GM12878 (cell line): ENCODE measurements around the gene SACM1L. TPM values are rescaled to one million over a fixed set of nuclear protein-coding genes. Genes with fewer than 3 reads are reported as not detected.

ENCODE experiments used
- ATAC-seq: fragments of 200-7000 bp; cut with Tn5 transposase; 3 replicates; pipeline ENCODE4 v1.9.1; 2020; ENCODE audit warnings: mild to moderate bottlenecking, moderate library complexity
- BruUV-seq: library from RNA; stranded (reverse); fragments of 400-500 nt; replicated peaks from 2 replicates; lab custom pipeline; 2021; lab: Mats Ljungman, UMichigan
- CTCF ChIA-PET: fragments of 300-600 bp; sonication (Branson Sonifier 250); formaldehyde crosslinking; extraction: SDS; loops from one replicate; lab custom pipeline; 2021; ENCODE audit warnings: inconsistent platforms; lab: Yijun Ruan, JAX
- POLR2A ChIA-PET: fragments of 350-600 bp; formaldehyde crosslinking; extraction: SDS; loops from one replicate; lab custom pipeline; 2021; ENCODE audit warnings: inconsistent platforms; lab: Charles Lee
- RAD21 ChIA-PET: fragments of 300-600 bp; sonication (Branson Sonifier 250); formaldehyde crosslinking; loops from one replicate; lab custom pipeline; 2023; ENCODE audit warnings: antibody characterized with exemption; ENCODE audit not compliant: unreplicated experiment; lab: Charles Lee
- SMC1A ChIA-PET: fragments of 300-600 bp; sonication (Branson Sonifier 250); formaldehyde crosslinking; loops from one replicate; lab custom pipeline; 2023; ENCODE audit not compliant: unreplicated experiment, uncharacterized antibody; lab: Charles Lee
- DNase-seq: peaks from one replicate; pipeline ENCODE4 v3.0.0-alpha.2; 2011; ENCODE audit warnings: low read depth, low spot score
- FAIRE-seq: peaks from 3 replicates; lab custom pipeline; 2011; peaks lifted over from hg19 to GRCh38; lab: Jason Lieb, UNC
- H2AFZ ChIP-seq: 2 replicates; pipeline ENCODE4 v1.6.0; 2011; ENCODE audit warnings: low read depth, low read length, control low read depth; ENCODE audit not compliant: control insufficient read depth
- H3K27ac ChIP-seq: 2 replicates; pipeline ENCODE4 v1.5.1; 2011; ENCODE audit warnings: control low read depth; ENCODE audit not compliant: control insufficient read depth, insufficient read depth
- H3K27me3 ChIP-seq, 2 experiments: replicated peaks in 1 of 2; 2 replicates each; pipeline versions ENCODE4 v1.6.0 to v1.6.1; 2011; ENCODE audit warnings: low read length in 1 of 2; ENCODE audit not compliant: control insufficient read depth in 2 of 2, insufficient read depth in 2 of 2
- H3K36me3 ChIP-seq, 2 experiments: 2 replicates each; pipeline ENCODE4 v1.5.1; 2011; ENCODE audit warnings: low read length in 1 of 2; ENCODE audit not compliant: control insufficient read depth in 2 of 2, insufficient read depth in 2 of 2
- H3K4me1 ChIP-seq: 2 replicates; pipeline ENCODE4 v1.6.1; 2011; ENCODE audit warnings: mild to moderate bottlenecking, low read length, moderate library complexity, mixed read lengths; ENCODE audit not compliant: control insufficient read depth, insufficient read depth
- H3K4me2 ChIP-seq: 2 replicates; pipeline ENCODE4 v1.6.0; 2011; ENCODE audit warnings: control low read depth; ENCODE audit not compliant: control insufficient read depth, insufficient read depth
- H3K4me3 ChIP-seq: fragments of 200-600 bp; sonication (generic); 2 replicates; pipeline ENCODE4 v1.5.1; 2016
- H3K79me2 ChIP-seq: 2 replicates; pipeline ENCODE4 v1.6.0; 2011; ENCODE audit warnings: low read length; ENCODE audit not compliant: control insufficient read depth, insufficient read depth
- H3K9ac ChIP-seq: 2 replicates; pipeline ENCODE4 v1.8.0; 2011; ENCODE audit warnings: low read length, control low read depth, mixed read lengths; ENCODE audit not compliant: control insufficient read depth, insufficient read depth
- H3K9me3 ChIP-seq: replicated peaks from 3 replicates; pipeline ENCODE4 v1.5.1; 2011; ENCODE audit warnings: mild to moderate bottlenecking, low read length; ENCODE audit not compliant: control insufficient read depth, insufficient read depth
- H4K20me1 ChIP-seq: 2 replicates; pipeline ENCODE4 v1.6.0; 2011; ENCODE audit not compliant: control insufficient read depth, insufficient read depth
- CHD1 ChIP-seq: IDR thresholded peaks from 2 replicates; pipeline ENCODE4 v1.6.1; 2012; ENCODE audit warnings: low read depth, low read length, improper control_type of control experiment
- EED ChIP-seq: sonication (generic); IDR thresholded peaks from 2 replicates; pipeline ENCODE4 v1.6.1; 2016; ENCODE audit warnings: antibody characterized with exemption, low read depth
- EGR1 ChIP-seq, 2 experiments: IDR thresholded peaks; 1 replicate in 1 of 2; 2 replicates in 1 of 2; pipeline ENCODE4 v1.6.1; 2011 to 2012; ENCODE audit warnings: low read depth in 2 of 2, low read length in 2 of 2, borderline replicate concordance in 1 of 2, mild to moderate bottlenecking in 1 of 2, moderate library complexity in 1 of 2
- ETV6 ChIP-seq, 2 experiments: fragments of 450-650 bp in 1 of 2; IDR thresholded peaks in 1 of 2; conservative IDR thresholded peaks in 1 of 2; 2 replicates each; pipeline ENCODE4 v1.6.1; 2014; ENCODE audit warnings: antibody characterized with exemption in 1 of 2, borderline replicate concordance in 1 of 2, low read depth in 1 of 2, mild to moderate bottlenecking in 1 of 2, moderate library complexity in 1 of 2
- JUND ChIP-seq: IDR thresholded peaks from 2 replicates; pipeline ENCODE4 v1.6.1; 2012; ENCODE audit warnings: low read depth, mild to moderate bottlenecking, low read length, improper control_type of control experiment, moderate library complexity
- KLF5 ChIP-seq: fragments of 450-650 bp; IDR thresholded peaks from 2 replicates; pipeline ENCODE4 v1.6.1; 2014; ENCODE audit warnings: mild to moderate bottlenecking; ENCODE audit not compliant: partially characterized antibody
- LARP7 ChIP-seq: fragments of 450-650 bp; IDR thresholded peaks from 2 replicates; pipeline ENCODE4 v1.6.1; 2017; ENCODE audit warnings: mild to moderate bottlenecking
- MYB ChIP-seq: fragments of 150-350 bp; IDR thresholded peaks from 2 replicates; pipeline ENCODE4 v1.6.1; 2014; ENCODE audit warnings: mild to moderate bottlenecking, low read depth, low read length, borderline replicate concordance
- POLR2A ChIP-seq: IDR thresholded peaks from 2 replicates; pipeline ENCODE4 v1.6.1; 2011; ENCODE audit warnings: low read depth, mild to moderate bottlenecking, low read length
- SMARCA5 ChIP-seq: fragments of 450-650 bp; IDR thresholded peaks from 2 replicates; pipeline ENCODE4 v1.6.1; 2017; ENCODE audit warnings: mild to moderate bottlenecking
- SPI1 ChIP-seq: IDR thresholded peaks from 2 replicates; pipeline ENCODE4 v1.6.1; 2011; ENCODE audit warnings: low read depth, mild to moderate bottlenecking, low read length, moderate library complexity, borderline replicate concordance; ENCODE audit not compliant: insufficient read depth
- SRF ChIP-seq, 2 experiments: IDR thresholded peaks; 2 replicates each; pipeline ENCODE4 v1.6.1; 2011; ENCODE audit warnings: low read depth in 2 of 2, low read length in 2 of 2, mild to moderate bottlenecking in 1 of 2, moderate library complexity in 1 of 2
- ZNF384 ChIP-seq: IDR thresholded peaks from 2 replicates; pipeline ENCODE4 v1.6.1; 2012; ENCODE audit warnings: low read depth, mild to moderate bottlenecking, low read length, improper control_type of control experiment, borderline replicate concordance
- WGBS: methylation state at CpG from one replicate; pipeline ENCODE4 v1.1.6; 2016; ENCODE audit warnings: low lambda C conversion rate; ENCODE audit not compliant: insufficient replicate concordance, insufficient coverage; ENCODE audit errors: missing lambda C conversion rate; 5-methylcytosine and 5-hydroxymethylcytosine counted together
- in situ Hi-C: fragments of 300-500 bp; cut with MboI; formaldehyde crosslinking; loops from 9 replicates; pipeline ENCODE4 v1.14.3; 2018; ENCODE audit warnings: mixed read lengths
- intact Hi-C: fragments of 100-400 bp; cut with micrococcal nuclease; formaldehyde crosslinking; loops from one replicate; pipeline ENCODE4 v1.14.2; 2022; ENCODE audit not compliant: unreplicated experiment
- polyA plus RNA-seq, 11 experiments: library from polyadenylated mRNA; depleted of rRNA in 4 of 11; unstranded in 6 of 11; stranded (reverse) in 5 of 11; fragments of >200 nt; fragmentation: Nextera tagmentation in 4 of 11; fragmentation: Illumina TruSeq in 1 of 11; extraction: Ambion mirVana in 4 of 11; extraction: Trizol in 1 of 11; gene quantifications; 1 replicate in 1 of 11; 2 replicates in 10 of 11; pipeline versions ENCODE4 v1.2.1 to v1.2.3, GENCODE V29; 2011 to 2016; ENCODE audit warnings: inconsistent platforms in 2 of 11, missing spikeins in 2 of 11, low read depth in 1 of 11
- total RNA-seq, 4 experiments: library from RNA; depleted of rRNA in 3 of 4; stranded (reverse); fragments of >200 nt in 3 of 4; fragmentation: Illumina TruSeq in 1 of 4; extraction: Trizol in 1 of 4; gene quantifications; 2 replicates each; pipeline versions ENCODE4 v1.2.1 to v1.2.3, GENCODE V29; 2013 to 2021
- TF ChIP-seq, protein P1 (sequence below): fragments of 450-650 bp; IDR thresholded peaks from 2 replicates; pipeline ENCODE4 v1.6.1; 2014; ENCODE audit warnings: mild to moderate bottlenecking
- TF ChIP-seq, protein P2 (sequence below): IDR thresholded peaks from 2 replicates; pipeline ENCODE4 v1.6.1; 2011; ENCODE audit warnings: mild to moderate bottlenecking, low read depth, low read length, moderate library complexity; ENCODE audit not compliant: insufficient replicate concordance
- TF ChIP-seq, protein P3 (sequence below), 3 experiments: IDR thresholded peaks in 2 of 3; conservative IDR thresholded peaks in 1 of 3; 2 replicates each; pipeline ENCODE4 v1.5.1; 2011; ENCODE audit warnings: low read depth in 3 of 3, low read length in 3 of 3, mild to moderate bottlenecking in 3 of 3, control low read depth in 2 of 3, moderate library complexity in 2 of 3, inconsistent platforms in 1 of 3, mixed read lengths in 1 of 3; ENCODE audit not compliant: control insufficient read depth in 2 of 3, insufficient read depth in 1 of 3; ENCODE audit errors: extremely low read depth in 1 of 3
- TF ChIP-seq, protein P4 (sequence below): fragments of 450-650 bp; IDR thresholded peaks from 2 replicates; pipeline ENCODE4 v1.6.1; 2017; ENCODE audit warnings: mild to moderate bottlenecking

Gene SACM1L
- total and polyA plus RNA-seq, 10 of the 15 experiments (the other 5 are each of a cell fraction or from before 2014, with no cell fraction given), result 16.5 to 48.3 (median 28.9) TPM

DNA sequence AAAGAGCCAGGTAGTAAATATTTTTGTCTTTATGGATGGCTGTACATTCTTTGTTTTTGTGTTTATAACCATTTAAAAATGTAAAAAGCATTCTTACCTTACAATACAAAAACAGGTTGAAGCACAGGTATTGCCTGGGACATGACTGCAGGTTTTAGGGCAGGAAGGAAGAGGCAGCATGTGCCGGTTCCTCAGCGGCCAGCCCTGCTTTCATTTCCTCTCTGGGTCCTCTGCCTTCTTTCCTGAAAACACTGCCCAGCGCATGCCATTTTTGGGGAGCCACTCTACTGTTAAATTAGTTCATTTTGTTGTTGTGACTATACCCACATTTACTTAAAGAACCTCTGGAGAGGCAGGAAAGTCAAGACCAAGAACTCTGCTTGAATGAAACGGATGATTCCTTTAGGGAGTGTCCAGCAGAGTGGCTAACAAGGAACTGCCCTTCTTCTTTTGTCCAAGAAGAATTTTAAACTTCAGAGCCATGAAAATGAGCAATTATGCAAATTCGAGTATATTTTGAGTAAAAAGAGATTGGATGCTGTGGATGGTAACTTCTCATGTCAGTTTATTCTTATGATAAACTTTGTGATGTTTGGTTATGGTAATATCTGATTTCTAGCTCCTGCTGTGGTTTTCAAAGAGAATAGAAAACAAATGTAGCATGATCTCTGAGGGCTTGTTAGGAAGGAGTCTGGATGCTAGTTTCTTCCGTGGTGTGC, 52.7 kb downstream of the SACM1L start:
- BruUV-seq, result no TSS peak
- ChIA-PET RAD21 (no interaction called here), CTCF (no interaction called here), POLR2A (no interaction called here), SMC1A (interaction anchor here (0.6 kb wide), 1 partner anchor 100 kb away, joined by 3 read pairs; the partner anchor contains the start of gene LZTFL1)
- no peak for DNase-seq
- Histone ChIP-seq H3K4me2 (no peak overlapping the region), H3K9ac (no peak overlapping the region), H3K36me3 (peaks cover 18 to 38% of the 10 kb centered on the region in 2 experiments), H3K4me3 (no peak overlapping the region), H2AFZ (no peak overlapping the region), H3K79me2 (no peaks in the 10 kb centered on the region), H3K27ac (no peak overlapping the region), H4K20me1 (no peaks in the 10 kb centered on the region), H3K27me3 (no peaks in the 10 kb centered on the region), H3K4me1 (no peaks in the 10 kb centered on the region), H3K9me3 (no peaks in the 10 kb centered on the region)
- intact Hi-C loops (no loop called here), in situ Hi-C loops (no loop called here)
- ATAC-seq, result no peak
- no peak for TF ChIP-seq EED
- TF ChIP-seq JUND, result no peak
- no peak for TF ChIP-seq EGR1 (IDR thresholded peaks at IDR 0.05; ENCODE audit: borderline replicate concordance in 1 of 2, low read depth in 2 of 2, low read length in 2 of 2)
- TF ChIP-seq SRF (IDR thresholded peaks at IDR 0.05; ENCODE audit: low read depth in 2 of 2, low read length in 2 of 2), result no peak
- no peak for TF ChIP-seq ZNF384
- TF ChIP-seq, protein P1, sequence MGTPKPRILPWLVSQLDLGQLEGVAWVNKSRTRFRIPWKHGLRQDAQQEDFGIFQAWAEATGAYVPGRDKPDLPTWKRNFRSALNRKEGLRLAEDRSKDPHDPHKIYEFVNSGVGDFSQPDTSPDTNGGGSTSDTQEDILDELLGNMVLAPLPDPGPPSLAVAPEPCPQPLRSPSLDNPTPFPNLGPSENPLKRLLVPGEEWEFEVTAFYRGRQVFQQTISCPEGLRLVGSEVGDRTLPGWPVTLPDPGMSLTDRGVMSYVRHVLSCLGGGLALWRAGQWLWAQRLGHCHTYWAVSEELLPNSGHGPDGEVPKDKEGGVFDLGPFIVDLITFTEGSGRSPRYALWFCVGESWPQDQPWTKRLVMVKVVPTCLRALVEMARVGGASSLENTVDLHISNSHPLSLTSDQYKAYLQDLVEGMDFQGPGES, result no peak
- TF ChIP-seq, protein P2, sequence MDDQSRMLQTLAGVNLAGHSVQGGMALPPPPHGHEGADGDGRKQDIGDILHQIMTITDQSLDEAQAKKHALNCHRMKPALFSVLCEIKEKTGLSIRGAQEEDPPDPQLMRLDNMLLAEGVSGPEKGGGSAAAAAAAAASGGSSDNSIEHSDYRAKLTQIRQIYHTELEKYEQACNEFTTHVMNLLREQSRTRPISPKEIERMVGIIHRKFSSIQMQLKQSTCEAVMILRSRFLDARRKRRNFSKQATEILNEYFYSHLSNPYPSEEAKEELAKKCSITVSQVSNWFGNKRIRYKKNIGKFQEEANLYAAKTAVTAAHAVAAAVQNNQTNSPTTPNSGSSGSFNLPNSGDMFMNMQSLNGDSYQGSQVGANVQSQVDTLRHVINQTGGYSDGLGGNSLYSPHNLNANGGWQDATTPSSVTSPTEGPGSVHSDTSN, result no peak
- TF ChIP-seq SPI1, result 0 out of 2 replicates have a peak, but pooled peaks have one; percentile 16
- TF ChIP-seq ETV6 (conservative IDR thresholded peaks at IDR 0.05 in 1 of 2, IDR thresholded peaks at IDR 0.05 in 1 of 2; ENCODE audit: borderline replicate concordance in 1 of 2, low read depth in 1 of 2), result peak in 1 of 2 experiments; percentile 56; a peak in 1 of 4 replicates
- TF ChIP-seq CHD1, result no peak
- no peak for TF ChIP-seq SMARCA5
- TF ChIP-seq, protein P3, sequence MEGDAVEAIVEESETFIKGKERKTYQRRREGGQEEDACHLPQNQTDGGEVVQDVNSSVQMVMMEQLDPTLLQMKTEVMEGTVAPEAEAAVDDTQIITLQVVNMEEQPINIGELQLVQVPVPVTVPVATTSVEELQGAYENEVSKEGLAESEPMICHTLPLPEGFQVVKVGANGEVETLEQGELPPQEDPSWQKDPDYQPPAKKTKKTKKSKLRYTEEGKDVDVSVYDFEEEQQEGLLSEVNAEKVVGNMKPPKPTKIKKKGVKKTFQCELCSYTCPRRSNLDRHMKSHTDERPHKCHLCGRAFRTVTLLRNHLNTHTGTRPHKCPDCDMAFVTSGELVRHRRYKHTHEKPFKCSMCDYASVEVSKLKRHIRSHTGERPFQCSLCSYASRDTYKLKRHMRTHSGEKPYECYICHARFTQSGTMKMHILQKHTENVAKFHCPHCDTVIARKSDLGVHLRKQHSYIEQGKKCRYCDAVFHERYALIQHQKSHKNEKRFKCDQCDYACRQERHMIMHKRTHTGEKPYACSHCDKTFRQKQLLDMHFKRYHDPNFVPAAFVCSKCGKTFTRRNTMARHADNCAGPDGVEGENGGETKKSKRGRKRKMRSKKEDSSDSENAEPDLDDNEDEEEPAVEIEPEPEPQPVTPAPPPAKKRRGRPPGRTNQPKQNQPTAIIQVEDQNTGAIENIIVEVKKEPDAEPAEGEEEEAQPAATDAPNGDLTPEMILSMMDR (IDR thresholded peaks at IDR 0.05 in 2 of 3, conservative IDR thresholded peaks at IDR 0.05 in 1 of 3; ENCODE audit: control insufficient read depth in 2 of 3, extremely low read depth in 1 of 3, insufficient read depth in 1 of 3, low read depth in 3 of 3, low read length in 3 of 3), result no peak
- no peak for TF ChIP-seq POLR2A
- TF ChIP-seq LARP7, result no peak
- TF ChIP-seq MYB, result no peak
- TF ChIP-seq, protein P4, sequence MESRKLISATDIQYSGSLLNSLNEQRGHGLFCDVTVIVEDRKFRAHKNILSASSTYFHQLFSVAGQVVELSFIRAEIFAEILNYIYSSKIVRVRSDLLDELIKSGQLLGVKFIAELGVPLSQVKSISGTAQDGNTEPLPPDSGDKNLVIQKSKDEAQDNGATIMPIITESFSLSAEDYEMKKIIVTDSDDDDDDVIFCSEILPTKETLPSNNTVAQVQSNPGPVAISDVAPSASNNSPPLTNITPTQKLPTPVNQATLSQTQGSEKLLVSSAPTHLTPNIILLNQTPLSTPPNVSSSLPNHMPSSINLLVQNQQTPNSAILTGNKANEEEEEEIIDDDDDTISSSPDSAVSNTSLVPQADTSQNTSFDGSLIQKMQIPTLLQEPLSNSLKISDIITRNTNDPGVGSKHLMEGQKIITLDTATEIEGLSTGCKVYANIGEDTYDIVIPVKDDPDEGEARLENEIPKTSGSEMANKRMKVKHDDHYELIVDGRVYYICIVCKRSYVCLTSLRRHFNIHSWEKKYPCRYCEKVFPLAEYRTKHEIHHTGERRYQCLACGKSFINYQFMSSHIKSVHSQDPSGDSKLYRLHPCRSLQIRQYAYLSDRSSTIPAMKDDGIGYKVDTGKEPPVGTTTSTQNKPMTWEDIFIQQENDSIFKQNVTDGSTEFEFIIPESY, result no peak
- TF ChIP-seq KLF5, result no peak
- whole genome bisulfite sequencing, result 31% methylated on average over 6 of the region's 6 CpGs
- no peak for FAIRE-seq
